Uterus (tissue), 4 donors: ENCODE measurements around the gene KIF18B. TPM values are rescaled to one million over a fixed set of nuclear protein-coding genes. Genes with fewer than 3 reads are reported as not detected.
A peak's percentile ranks its signal among the peaks of the same experiment; 100 is the strongest.

Source experiments
- DNase-seq, 2 donors: peaks; one replicate each; pipeline ENCODE4 v3.0.0-alpha.2; 2019 to 2020
- H3K27ac ChIP-seq, 2 donors: fragments of 200-600 bp; sonication (generic); 1 replicate in 1 of 2; 2 replicates in 1 of 2; pipeline ENCODE4 v1.5.1; 2016 to 2018
- H3K27me3 ChIP-seq, 2 donors: fragments of 200-600 bp; sonication (generic); one replicate each; pipeline ENCODE4 v1.5.1; 2018 to 2019; ENCODE audit warnings: control low read depth in 1 of 2
- H3K36me3 ChIP-seq, 2 donors: fragments of 200-600 bp; sonication (generic); one replicate each; pipeline ENCODE4 v1.5.1; 2019; ENCODE audit warnings: control low read depth in 1 of 2
- H3K4me1 ChIP-seq, 2 donors: fragments of 200-600 bp; sonication (generic); one replicate each; pipeline ENCODE4 v1.5.1; 2018 to 2019; ENCODE audit warnings: control low read depth in 1 of 2
- H3K4me3 ChIP-seq, 2 donors: fragments of 200-600 bp; sonication (generic); 1 replicate in 1 of 2; 2 replicates in 1 of 2; pipeline ENCODE4 v1.5.1; 2018 to 2019; ENCODE audit warnings: mild to moderate bottlenecking in 1 of 2
- H3K9me3 ChIP-seq, 2 donors: fragments of 200-600 bp; sonication (generic); one replicate each; pipeline ENCODE4 v1.5.1; 2019; ENCODE audit warnings: control low read depth in 1 of 2
- POLR2A ChIP-seq, 2 donors: fragments of 450-650 bp; IDR thresholded peaks; one replicate each; pipeline ENCODE4 v1.6.1; 2016; ENCODE audit warnings: antibody characterized with exemption in 2 of 2, mild to moderate bottlenecking in 1 of 2, moderate library complexity in 1 of 2
- intact Hi-C: fragments of 100-400 bp; cut with DNase I; formaldehyde crosslinking; loops from one replicate; pipeline ENCODE4 v1.15.1; 2023; ENCODE audit warnings: low total_unique reads
- microRNA-seq: library from miRNA; unstranded; fragments of <30 nt; microRNA quantifications from one replicate; pipeline ENCODE4, GENCODE V29; 2016; ENCODE audit warnings: borderline microRNAs expressed, borderline replicate concordance
- small RNA-seq: library from RNA; depleted of rRNA; stranded (forward); fragments of <200 nt; gene quantifications from one replicate; pipeline ENCODE3, GENCODE V24; 2016
- total RNA-seq, 4 donors: library from RNA; depleted of rRNA in 3 of 4; stranded (reverse); fragments of >200 nt in 3 of 4; gene quantifications; one replicate each; pipeline versions ENCODE4 v1.1.0 to v1.2.4, GENCODE V29; 2014 to 2023
- TF ChIP-seq, protein P1 (sequence below), 4 experiments: fragments of 200-600 bp in 2 of 4; fragments of 450-650 bp in 2 of 4; sonication (generic) in 2 of 4; IDR thresholded peaks; one replicate each; pipeline ENCODE4 v1.5.1; 2016 to 2019; ENCODE audit warnings: antibody characterized with exemption in 4 of 4, mild to moderate bottlenecking in 2 of 4, moderate library complexity in 1 of 4
- donor health status: DM: yes; HTN: yes; CAD: no.

KIF18B gene
- total RNA-seq, 4 donors from 2014 or later, result 4.4 TPM; not detected in 3

DNA sequence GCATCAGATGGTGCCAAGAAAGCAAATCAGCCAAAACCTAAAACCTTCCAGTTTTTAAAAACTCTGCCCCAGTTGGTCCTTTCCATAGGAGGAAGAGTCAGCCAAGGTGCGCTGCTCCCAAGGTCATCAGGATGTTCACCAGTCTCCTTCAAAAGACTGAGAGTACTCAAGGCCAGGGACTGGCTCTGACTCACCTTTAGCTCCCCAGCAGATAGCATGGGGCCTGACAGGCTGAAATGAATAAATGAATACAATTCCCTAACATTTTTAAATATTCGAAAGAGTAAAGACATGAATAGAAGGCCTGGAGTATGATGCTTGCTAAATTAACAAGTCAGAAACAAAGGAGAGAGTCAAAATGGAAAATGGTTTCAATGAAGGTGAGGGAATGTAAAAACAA lies 67.5 kb downstream of the KIF18B start:
- intact Hi-C loops, result no loop called here
- H3K27me3 ChIP-seq, result no peaks in the 10 kb centered on the region
- no peaks in the 10 kb centered on the region for H3K9me3 ChIP-seq
- H3K4me1 ChIP-seq, result no peaks in the 10 kb centered on the region
- H3K27ac ChIP-seq, result no peak overlapping the region
- H3K36me3 ChIP-seq, result no peaks in the 10 kb centered on the region
- no peak for TF ChIP-seq POLR2A (IDR thresholded peaks at IDR 0.05)
- TF ChIP-seq, protein P1, sequence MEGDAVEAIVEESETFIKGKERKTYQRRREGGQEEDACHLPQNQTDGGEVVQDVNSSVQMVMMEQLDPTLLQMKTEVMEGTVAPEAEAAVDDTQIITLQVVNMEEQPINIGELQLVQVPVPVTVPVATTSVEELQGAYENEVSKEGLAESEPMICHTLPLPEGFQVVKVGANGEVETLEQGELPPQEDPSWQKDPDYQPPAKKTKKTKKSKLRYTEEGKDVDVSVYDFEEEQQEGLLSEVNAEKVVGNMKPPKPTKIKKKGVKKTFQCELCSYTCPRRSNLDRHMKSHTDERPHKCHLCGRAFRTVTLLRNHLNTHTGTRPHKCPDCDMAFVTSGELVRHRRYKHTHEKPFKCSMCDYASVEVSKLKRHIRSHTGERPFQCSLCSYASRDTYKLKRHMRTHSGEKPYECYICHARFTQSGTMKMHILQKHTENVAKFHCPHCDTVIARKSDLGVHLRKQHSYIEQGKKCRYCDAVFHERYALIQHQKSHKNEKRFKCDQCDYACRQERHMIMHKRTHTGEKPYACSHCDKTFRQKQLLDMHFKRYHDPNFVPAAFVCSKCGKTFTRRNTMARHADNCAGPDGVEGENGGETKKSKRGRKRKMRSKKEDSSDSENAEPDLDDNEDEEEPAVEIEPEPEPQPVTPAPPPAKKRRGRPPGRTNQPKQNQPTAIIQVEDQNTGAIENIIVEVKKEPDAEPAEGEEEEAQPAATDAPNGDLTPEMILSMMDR (IDR thresholded peaks at IDR 0.05), result no peak
- H3K4me3 ChIP-seq, result no peak overlapping the region
- no peak for DNase-seq

- Histone ChIP-seq H3K27me3 (no peaks in the 10 kb centered on the region), H3K4me3 (no peak overlapping the region), H3K9me3 (no peaks in the 10 kb centered on the region), H3K36me3 (no peaks in the 10 kb centered on the region), H3K27ac (no peak overlapping the region), H3K4me1 (no peaks in the 10 kb centered on the region)
- intact Hi-C loops, result no loop called here
- TF ChIP-seq, protein P1 (IDR thresholded peaks at IDR 0.05), result no peak
- no peak for TF ChIP-seq POLR2A (IDR thresholded peaks at IDR 0.05)
- DNase-seq, result no peak
Measured at GRCh38 chr17:44879376-44879775, 68.2 kb downstream of the KIF18B start.

DNA sequence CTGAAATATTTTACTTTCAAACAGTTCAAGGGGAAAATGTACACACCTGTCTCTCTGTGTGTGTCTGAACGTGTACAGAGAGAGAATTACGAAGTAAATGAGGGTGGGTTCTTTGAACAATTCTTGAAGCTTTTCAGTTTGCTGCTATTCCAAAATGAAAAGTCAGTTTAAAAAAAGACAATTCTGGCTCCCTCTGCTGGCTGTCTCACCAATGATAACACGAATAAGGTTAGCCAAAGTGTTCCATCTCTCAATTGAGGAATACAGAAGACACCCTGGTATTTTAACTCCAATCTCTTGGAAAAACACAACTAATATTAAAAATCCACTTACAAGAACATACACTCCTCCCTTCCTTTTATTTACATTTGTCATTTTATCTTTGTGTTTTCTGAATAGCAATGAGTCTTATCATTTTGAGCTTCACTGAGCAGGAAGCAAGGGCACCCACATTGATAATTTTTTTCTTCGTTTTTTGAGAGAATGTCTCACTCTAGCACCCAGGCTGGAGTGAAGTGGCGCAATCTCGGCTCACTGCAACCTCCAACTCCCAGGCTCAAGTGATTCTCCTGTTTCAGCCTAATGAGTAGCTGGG lies 68.8 kb downstream of the KIF18B start:
- no peak for TF ChIP-seq POLR2A (IDR thresholded peaks at IDR 0.05)
- TF ChIP-seq, protein P1 (IDR thresholded peaks at IDR 0.05), result peak; percentile 57 to 66 (median 64)
- Histone ChIP-seq H3K9me3 (no peaks in the 10 kb centered on the region), H3K4me1 (no peaks in the 10 kb centered on the region), H3K36me3 (no peaks in the 10 kb centered on the region), H3K4me3 (no peak overlapping the region), H3K27ac (no peak overlapping the region), H3K27me3 (no peaks in the 10 kb centered on the region)
- intact Hi-C loops, result no loop called here
- DNase-seq, result peak in 1 of 2 donors; percentile 57

DNA sequence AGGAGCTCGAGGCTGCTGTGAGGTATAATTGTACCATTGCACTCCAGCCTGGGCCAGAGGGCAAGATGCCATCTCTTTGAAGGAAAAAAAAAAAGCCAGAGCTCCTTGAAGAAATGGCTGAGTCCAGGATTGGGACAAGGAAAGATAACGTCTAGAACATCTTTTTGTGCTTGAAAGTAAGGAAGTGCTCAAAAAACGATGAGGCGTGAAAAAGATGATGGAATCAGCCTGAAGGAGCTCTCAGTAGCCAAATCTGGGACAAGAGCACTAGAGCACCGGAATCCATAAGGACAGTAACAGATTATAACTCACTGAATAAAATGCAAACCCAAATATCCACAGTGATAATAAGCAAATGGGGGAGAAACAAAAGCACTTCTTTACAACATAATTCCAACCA lies 70.5 kb downstream of the KIF18B start:
- Histone ChIP-seq H3K27ac (no peak overlapping the region), H3K27me3 (no peaks in the 10 kb centered on the region), H3K4me1 (no peaks in the 10 kb centered on the region), H3K4me3 (no peak overlapping the region), H3K36me3 (no peaks in the 10 kb centered on the region), H3K9me3 (no peaks in the 10 kb centered on the region)
- DNase-seq, result no peak
- intact Hi-C loops, result no loop called here
- TF ChIP-seq, protein P1 (IDR thresholded peaks at IDR 0.05), result no peak
- TF ChIP-seq POLR2A (IDR thresholded peaks at IDR 0.05), result no peak

GRCh38 chr17:44875761-44876160 lies 71.8 kb downstream of the KIF18B start:
- no peak for DNase-seq
- Histone ChIP-seq H3K27ac (no peak overlapping the region), H3K4me1 (no peaks in the 10 kb centered on the region), H3K4me3 (no peak overlapping the region), H3K9me3 (no peaks in the 10 kb centered on the region), H3K27me3 (no peaks in the 10 kb centered on the region), H3K36me3 (no peaks in the 10 kb centered on the region)
- TF ChIP-seq, protein P1 (IDR thresholded peaks at IDR 0.05), result no peak
- no peak for TF ChIP-seq POLR2A (IDR thresholded peaks at IDR 0.05)
- intact Hi-C loops, result no loop called here

Small RNA genes lying within 50 kb of the gene (microRNA-seq; reads per million reads assigned to microRNA genes)
- not detected for gene MIR6783

Small RNA genes lying within 50 kb of the gene (small RNA-seq; reads per million reads assigned to genes)
- not detected for gene AC015936.2
- gene CCDC103, result not detected
- not detected for gene MIR6783
- not detected for gene RN7SL405P

Other genes starting within 250 kb of the KIF18B start
- 10 to 100 TPM in 1 of 4 donors, 1 to 10 TPM in 2, not detected in 1; 2.3 to 10.5 (median 9.3) TPM for gene DBF4B, start 239.1 kb downstream of the KIF18B start, total RNA-seq
- gene ADAM11, start 188.8 kb downstream of the KIF18B start, total RNA-seq, result 1 to 10 TPM; 1.2 to 5.5 (median 2.1) TPM
- gene GJC1, start 117.5 kb downstream of the KIF18B start, total RNA-seq, result 10 to 100 TPM; 10.6 to 79.4 (median 50.2) TPM
- gene HIGD1B, start 99.9 kb downstream of the KIF18B start, total RNA-seq, result 1 to 10 TPM in 2 of 4 donors, not detected in 2; 2.7 to 8.8 TPM
- gene EFTUD2, start 48.3 kb downstream of the KIF18B start, total RNA-seq, result 100 to 1,000 TPM in 2 of 4 donors, 10 to 100 TPM in 2; 12.4 to 129 (median 64.7) TPM
- 1 to 10 TPM in 1 of 4 donors, not detected in 3; 3.7 TPM for gene GFAP, start 32.3 kb downstream of the KIF18B start, total RNA-seq
- 10 to 100 TPM in 1 of 4 donors, 1 to 10 TPM in 1, under 1 TPM in 1, not detected in 1; 0.51 to 20.3 (median 3.3) TPM for gene C1QL1, start 20.5 kb upstream of the KIF18B start, total RNA-seq
- gene DCAKD, start 103.9 kb upstream of the KIF18B start, total RNA-seq, result 10 to 100 TPM; 26.8 to 57.1 (median 37.7) TPM
- gene NMT1, start 113.5 kb upstream of the KIF18B start, total RNA-seq, result 100 to 1,000 TPM in 1 of 4 donors, 10 to 100 TPM in 3; 25.6 to 115 (median 72.3) TPM
- gene PLCD3, start 184.7 kb upstream of the KIF18B start, total RNA-seq, result 10 to 100 TPM in 2 of 4 donors, 1 to 10 TPM in 2; 1.5 to 90.8 (median 8.9) TPM
- gene ACBD4, start 187.9 kb upstream of the KIF18B start, total RNA-seq, result 10 to 100 TPM in 3 of 4 donors, 1 to 10 TPM in 1; 7.8 to 37.7 (median 26.1) TPM
- 10 to 100 TPM; 23.8 to 60.6 (median 26.7) TPM for gene HEXIM1, start 200.7 kb upstream of the KIF18B start, total RNA-seq
- 10 to 100 TPM in 1 of 4 donors, 1 to 10 TPM in 2, not detected in 1; 3.0 to 11.6 (median 7.6) TPM for gene HEXIM2, start 214.1 kb upstream of the KIF18B start, total RNA-seq